ENCODE measurements around the gene TBC1D16. TPM values are rescaled to one million over a fixed set of nuclear protein-coding genes. Genes with fewer than 3 reads are reported as not detected.
"Not testable (repeated sequence)": the region's sequence is repeated elsewhere in the genome, so short reads cannot be mapped to it uniquely, and the experiment has no call there.

TBC1D16 gene
- total RNA-seq, 8 experiments from 2014 or later = 12.9 to 50.5 (median 33.4) TPM

DNA sequence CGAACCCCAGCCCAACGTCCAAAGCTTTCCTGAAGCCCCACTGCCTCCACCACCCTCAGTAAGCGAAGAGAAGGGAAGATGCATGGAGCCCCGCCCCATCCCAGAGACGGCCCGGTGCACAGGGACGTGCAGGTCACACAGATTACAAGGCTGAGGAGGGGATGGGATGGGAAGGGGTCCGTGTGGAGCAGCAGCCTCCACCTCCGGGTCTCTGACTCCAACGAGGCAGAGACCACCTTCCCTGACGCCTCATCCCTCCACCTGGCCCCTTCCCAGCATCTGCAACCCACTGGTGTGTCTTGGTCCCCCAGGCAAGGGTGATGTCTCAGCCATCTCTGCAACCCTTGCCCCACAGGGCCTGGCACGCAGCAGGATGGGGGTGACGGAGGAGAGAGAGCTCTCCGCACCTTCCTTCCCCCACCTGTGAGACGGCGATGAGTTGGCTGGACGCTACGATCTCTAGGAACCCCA is 58.5 kb downstream of the TBC1D16 start:
- Histone ChIP-seq H3K4me1 (replicated peaks in 1 of 2) (peaks cover 16 to 48% of the 10 kb centered on the region in 2 donors), H3K27ac (no peak overlapping the region), H3K4me3 (no peak overlapping the region)
- in situ Hi-C loops (cut with MboI; ENCODE audit: low pct_unique_long_range_greater_than_20kb in 2 of 9, low sequenced_read_pairs in 9 of 9, unreplicated experiment in 9 of 9) = loop anchor here in 3 of 9 experiments (25.0 kb wide), 1 partner anchor 165 kb away; no protein-coding TSS in a partner anchor
- ATAC-seq (replicated peaks in 6 of 8) = peak in 3 of 8 experiments; percentile 2 to 9 (median 4)
- 55 to 95% (median 74%) methylated on average over 3 to 9 of the region's 18 CpGs; no CpG with 5 or more reads in 6 of the 10 experiments for WGBS, 10 experiments

DNA sequence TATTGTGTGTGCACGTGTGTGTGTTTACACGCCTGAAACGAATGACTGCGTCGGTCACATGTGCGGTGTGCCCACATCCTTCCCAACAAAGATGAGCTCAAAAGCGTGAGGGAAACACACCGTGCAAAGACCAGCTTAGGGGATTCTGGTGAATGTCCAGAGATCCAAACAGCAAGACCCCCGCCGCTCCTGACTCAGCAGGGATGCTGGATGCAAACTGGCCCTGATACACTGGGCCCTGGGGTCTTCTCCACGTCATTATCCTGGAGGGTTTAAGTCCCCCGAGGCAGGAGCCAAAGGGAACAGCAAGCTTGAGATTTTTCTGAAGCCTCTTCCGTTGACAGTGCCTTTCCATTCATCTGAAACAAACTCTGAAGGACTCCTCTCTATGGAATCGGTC is 59.2 kb downstream of the TBC1D16 start:
- H3K4me3 ChIP-seq = no peak overlapping the region
- peaks cover 10 to 40% of the 10 kb centered on the region in 2 donors for H3K4me1 ChIP-seq (replicated peaks in 1 of 2)
- no peak overlapping the region for H3K27ac ChIP-seq
- ATAC-seq (replicated peaks in 6 of 8) = no peak
- in situ Hi-C loops (cut with MboI; ENCODE audit: low pct_unique_long_range_greater_than_20kb in 2 of 9, low sequenced_read_pairs in 9 of 9, unreplicated experiment in 9 of 9) = loop anchor here in 3 of 9 experiments (25.0 kb wide), 1 partner anchor 164 kb away; no protein-coding TSS in a partner anchor
- 60 to 100% (median 86%) methylated on average over 1 to 8 of the region's 14 CpGs; no CpG with 5 or more reads in 2 of the 10 experiments for WGBS, 10 experiments

GRCh38 chr17:79975498-79976134 is 60.1 kb downstream of the TBC1D16 start:
- Histone ChIP-seq H3K4me3 (no peak overlapping the region), H3K4me1 (replicated peaks in 1 of 2) (peaks cover 8 to 34% of the 10 kb centered on the region in 2 donors), H3K27ac (no peak overlapping the region)
- 60 to 100% (median 90%) methylated on average over 1 to 10 of the region's 20 CpGs; no CpG with 5 or more reads in 3 of the 10 experiments for WGBS, 10 experiments
- in situ Hi-C loops (cut with MboI; ENCODE audit: low pct_unique_long_range_greater_than_20kb in 2 of 9, low sequenced_read_pairs in 9 of 9, unreplicated experiment in 9 of 9) = loop anchor here in 3 of 9 experiments (25.0 kb wide), 1 partner anchor 163 kb away; no protein-coding TSS in a partner anchor
- ATAC-seq (replicated peaks in 6 of 8) = no peak

GRCh38 chr17:79974566-79975497 is 60.8 kb downstream of the TBC1D16 start:
- in situ Hi-C loops (cut with MboI; ENCODE audit: low pct_unique_long_range_greater_than_20kb in 2 of 9, low sequenced_read_pairs in 9 of 9, unreplicated experiment in 9 of 9) = loop anchor here in 3 of 9 experiments (25.0 kb wide), 1 partner anchor 163 kb away; no protein-coding TSS in a partner anchor
- WGBS, 10 experiments = 60 to 93% (median 84%) methylated on average over 1 to 18 of the region's 23 CpGs; no CpG with 5 or more reads in 1 of the 10 experiments
- no peak for ATAC-seq (replicated peaks in 6 of 8)
- no peak overlapping the region for H3K4me3 ChIP-seq
- no peak overlapping the region for H3K27ac ChIP-seq
- H3K4me1 ChIP-seq (replicated peaks in 1 of 2) = peaks cover 11 to 38% of the 10 kb centered on the region in 2 donors

DNA sequence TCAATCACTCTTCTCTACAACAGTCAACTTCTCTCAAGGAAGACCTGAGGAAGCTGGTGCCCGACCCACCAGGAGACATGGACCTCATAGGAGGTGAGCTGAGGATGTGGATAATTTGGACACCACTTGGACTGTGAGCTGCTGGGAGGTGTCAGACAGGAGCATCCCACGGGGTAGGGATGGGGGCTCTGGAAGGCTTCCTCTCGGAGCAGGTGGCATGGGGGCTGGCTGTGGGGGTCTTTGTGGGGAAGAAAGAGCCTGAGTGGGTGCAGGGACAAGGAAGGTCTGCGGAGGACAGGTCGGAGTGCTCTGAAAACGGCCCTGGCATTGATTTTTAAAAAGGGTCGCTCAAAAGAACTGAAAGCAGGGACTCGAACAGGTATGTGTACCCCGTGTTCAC is 64.0 kb downstream of the TBC1D16 start:
- H3K4me3 ChIP-seq = no peak overlapping the region
- in situ Hi-C loops (cut with MboI; ENCODE audit: low pct_unique_long_range_greater_than_20kb in 2 of 9, low sequenced_read_pairs in 9 of 9, unreplicated experiment in 9 of 9) = no loop called here
- H3K27ac ChIP-seq = no peak overlapping the region
- H3K4me1 ChIP-seq (replicated peaks in 1 of 2) = peaks cover 3 to 7% of the 10 kb centered on the region in 2 donors
- ATAC-seq (replicated peaks in 6 of 8) = no peak
- WGBS, 10 experiments = 81 to 100% (median 97%) methylated on average over 1 to 4 of the region's 9 CpGs; no CpG with 5 or more reads in 6 of the 10 experiments

DNA sequence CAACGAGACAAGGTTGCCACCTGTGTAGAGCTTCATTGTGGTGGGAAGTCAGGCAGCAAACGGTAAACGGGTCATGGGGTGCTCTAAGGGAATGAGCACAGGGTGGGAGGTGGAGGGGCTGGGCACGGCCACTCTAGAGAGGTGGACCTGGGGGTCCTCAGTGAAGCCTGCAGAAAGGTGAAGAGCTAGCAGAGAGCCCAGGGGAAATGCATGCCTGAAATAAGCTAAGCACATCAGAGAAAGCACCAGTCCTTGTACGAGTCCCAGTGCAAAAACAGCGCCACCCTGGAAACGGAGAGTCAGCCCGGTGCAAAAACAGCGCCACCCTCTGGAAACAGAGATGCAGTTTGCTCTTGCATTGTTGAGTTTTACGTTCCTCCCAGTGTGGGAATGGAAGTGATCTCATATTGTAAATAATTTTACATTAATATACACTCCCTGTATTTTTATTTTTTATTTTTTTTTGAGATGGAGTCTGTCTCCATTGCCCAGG is 65.0 kb downstream of the TBC1D16 start:
- no peak overlapping the region for H3K4me3 ChIP-seq
- peak in 7 of 8 experiments; percentile 28 to 72 (median 42) for ATAC-seq (replicated peaks in 6 of 8)
- peaks cover 3% of the 10 kb centered on the region in 2 donors for H3K4me1 ChIP-seq (replicated peaks in 1 of 2)
- in situ Hi-C loops (cut with MboI; ENCODE audit: low pct_unique_long_range_greater_than_20kb in 2 of 9, low sequenced_read_pairs in 9 of 9, unreplicated experiment in 9 of 9) = no loop called here
- H3K27ac ChIP-seq = no peak overlapping the region
- WGBS, 10 experiments = 60 to 86% (median 73%) methylated on average over 1 to 6 of the region's 10 CpGs; no CpG with 5 or more reads in 4 of the 10 experiments

DNA sequence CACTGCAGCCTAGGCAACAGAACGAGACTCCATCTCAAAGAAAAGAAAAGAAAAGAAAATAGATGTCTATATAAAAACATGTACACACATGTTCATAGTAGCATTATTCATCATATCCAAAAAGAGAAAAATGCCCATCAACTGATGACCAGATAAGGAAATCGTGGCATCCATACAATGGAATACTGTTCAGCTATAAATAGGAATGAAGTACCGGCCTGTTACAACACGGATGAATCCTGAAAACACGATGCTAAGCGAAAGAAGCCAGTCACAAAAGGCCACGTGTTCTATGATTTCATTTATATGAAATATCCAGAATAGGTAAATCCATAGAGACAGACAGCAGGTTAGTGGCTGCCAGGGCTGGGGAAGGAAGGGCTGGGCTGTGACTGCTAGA is 65.8 kb downstream of the TBC1D16 start:
- in situ Hi-C loops (cut with MboI; ENCODE audit: low pct_unique_long_range_greater_than_20kb in 2 of 9, low sequenced_read_pairs in 9 of 9, unreplicated experiment in 9 of 9) = no loop called here
- no peak for ATAC-seq (replicated peaks in 6 of 8)
- WGBS, 10 experiments = 82 to 100% (median 94%) methylated on average over 2 to 7 of the region's 7 CpGs; no CpG with 5 or more reads in 1 of the 10 experiments
- Histone ChIP-seq H3K27ac (no peak overlapping the region), H3K4me1 (replicated peaks in 1 of 2) (peaks cover 3% of the 10 kb centered on the region in 2 donors), H3K4me3 (no peak overlapping the region)

DNA sequence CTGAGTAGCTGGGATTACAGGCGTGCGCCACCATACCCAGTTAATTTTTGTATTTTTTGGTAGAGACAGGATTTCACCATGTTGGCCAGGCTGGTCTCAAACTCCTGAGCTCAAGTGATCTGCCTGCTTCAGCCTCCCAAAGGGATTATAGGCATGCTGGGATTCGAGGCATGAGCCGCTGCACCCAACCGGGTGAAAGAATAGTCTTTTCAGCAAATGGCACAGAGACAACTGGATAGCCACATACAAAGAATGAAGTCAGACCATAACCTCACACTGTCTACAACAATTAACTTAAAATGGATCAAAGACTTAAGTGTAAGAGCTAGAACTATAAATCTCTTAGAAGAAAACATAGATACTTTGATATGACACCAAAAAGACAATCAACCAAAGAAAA is 67.6 kb downstream of the TBC1D16 start:
- Histone ChIP-seq H3K27ac (no peak overlapping the region), H3K4me3 (no peak overlapping the region), H3K4me1 (replicated peaks in 1 of 2) (peaks cover 3% of the 10 kb centered on the region in 2 donors)
- WGBS, 10 experiments = 60 to 100% (median 93%) methylated on average over 1 to 4 of the region's 5 CpGs; no CpG with 5 or more reads in 3 of the 10 experiments
- no peak for ATAC-seq (replicated peaks in 6 of 8)
- in situ Hi-C loops (cut with MboI; ENCODE audit: low pct_unique_long_range_greater_than_20kb in 2 of 9, low sequenced_read_pairs in 9 of 9, unreplicated experiment in 9 of 9) = no loop called here

DNA sequence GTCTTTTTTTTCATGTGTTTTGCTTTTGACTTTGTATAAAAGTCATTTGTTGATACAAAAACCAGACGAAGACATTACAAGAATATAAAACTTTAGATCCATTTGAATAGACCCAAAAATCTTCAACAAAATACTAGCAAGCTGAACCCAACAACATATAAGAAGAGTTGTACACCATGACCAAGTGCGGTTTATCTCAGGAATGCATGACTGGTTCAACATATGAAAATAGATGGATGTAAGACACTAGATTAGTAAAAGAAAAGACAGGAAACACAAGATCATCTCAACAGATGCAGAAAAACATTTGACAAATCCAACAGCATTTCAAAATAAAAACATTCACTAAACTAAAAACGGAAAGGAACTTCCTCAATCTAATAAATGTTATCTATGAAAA is 69.0 kb downstream of the TBC1D16 start:
- H3K27ac ChIP-seq = no peak overlapping the region
- no peak overlapping the region for H3K4me3 ChIP-seq
- ATAC-seq (replicated peaks in 6 of 8) = no peak
- H3K4me1 ChIP-seq (replicated peaks in 1 of 2) = peaks cover 3% of the 10 kb centered on the region in 2 donors
- 61 to 100% (median 90%) methylated on average over 2 to 3 of the region's 3 CpGs for WGBS, 10 experiments
- in situ Hi-C loops (cut with MboI; ENCODE audit: low pct_unique_long_range_greater_than_20kb in 2 of 9, low sequenced_read_pairs in 9 of 9, unreplicated experiment in 9 of 9) = no loop called here

GRCh38 chr17:79965806-79966205 is 69.9 kb downstream of the TBC1D16 start:
- H3K4me1 ChIP-seq (replicated peaks in 1 of 2) = peaks cover 3% of the 10 kb centered on the region in 2 donors
- no peak overlapping the region for H3K4me3 ChIP-seq
- in situ Hi-C loops (cut with MboI; ENCODE audit: low pct_unique_long_range_greater_than_20kb in 2 of 9, low sequenced_read_pairs in 9 of 9, unreplicated experiment in 9 of 9) = no loop called here
- H3K27ac ChIP-seq = no peak overlapping the region
- WGBS, 10 experiments = 0 to 84% (median 77%) methylated on average over 1 to 3 of the region's 6 CpGs; no CpG with 5 or more reads in 6 of the 10 experiments
- peak in 1 of 8 experiments; percentile 15 for ATAC-seq (replicated peaks in 6 of 8)

DNA sequence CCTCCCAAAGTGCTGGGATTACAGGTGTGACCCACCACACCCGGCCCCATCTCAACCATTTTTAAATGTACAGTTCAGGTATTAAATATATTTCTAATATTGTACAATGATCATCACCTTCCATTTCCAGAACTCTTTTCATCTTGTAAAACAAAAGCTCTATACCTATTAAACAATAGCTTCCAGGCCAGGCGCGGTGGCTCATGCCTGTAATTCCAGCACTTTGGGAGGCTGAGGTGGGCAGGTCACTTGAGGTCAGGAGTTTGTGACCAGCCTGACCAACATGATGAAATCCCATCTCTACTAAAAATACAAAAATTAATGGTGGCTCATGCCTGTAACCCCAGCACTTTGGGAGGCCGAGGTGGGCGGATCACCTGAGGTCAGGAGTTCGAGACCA is 73.2 kb downstream of the TBC1D16 start:
- H3K4me1 ChIP-seq (replicated peaks in 1 of 2); in situ Hi-C loops (cut with MboI; ENCODE audit: low pct_unique_long_range_greater_than_20kb in 2 of 9, low sequenced_read_pairs in 9 of 9, unreplicated experiment in 9 of 9); H3K4me3 ChIP-seq; H3K27ac ChIP-seq; ATAC-seq (replicated peaks in 6 of 8): not testable (repeated sequence)
- WGBS, 10 experiments = 80 to 100% (median 100%) methylated on average over 1 to 4 of the region's 6 CpGs; no CpG with 5 or more reads in 4 of the 10 experiments

DNA sequence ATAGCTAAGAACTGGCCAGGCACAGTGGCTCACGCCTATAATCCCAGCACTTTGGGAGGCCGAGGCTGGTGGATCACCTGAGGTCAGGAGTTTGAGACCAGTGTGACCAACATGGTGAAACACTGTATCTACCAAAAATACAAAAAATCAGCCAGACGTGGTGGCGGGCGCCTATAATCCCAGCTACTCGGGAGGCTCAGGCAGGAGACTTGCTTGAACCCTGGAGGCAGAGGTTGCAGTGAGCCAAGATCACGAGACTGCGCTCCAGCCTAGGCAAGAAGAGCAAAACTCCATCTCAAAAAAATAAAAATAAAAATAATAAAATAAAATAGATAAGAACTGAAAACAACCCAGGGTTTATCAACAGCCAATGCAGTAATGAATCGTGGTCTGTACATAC is 74.1 kb downstream of the TBC1D16 start:
- ATAC-seq (replicated peaks in 6 of 8); H3K27ac ChIP-seq; H3K4me1 ChIP-seq (replicated peaks in 1 of 2); H3K4me3 ChIP-seq; in situ Hi-C loops (cut with MboI; ENCODE audit: low pct_unique_long_range_greater_than_20kb in 2 of 9, low sequenced_read_pairs in 9 of 9, unreplicated experiment in 9 of 9): not testable (repeated sequence)
- WGBS, 10 experiments = 78 to 100% (median 98%) methylated on average over 1 to 8 of the region's 9 CpGs; no CpG with 5 or more reads in 1 of the 10 experiments
